ENCODE measurements around the gene MFAP2.
"Not testable (repeated sequence)": the region's sequence is repeated elsewhere in the genome, so short reads cannot be mapped to it uniquely, and the experiment has no call there.

Gene MFAP2

DNA sequence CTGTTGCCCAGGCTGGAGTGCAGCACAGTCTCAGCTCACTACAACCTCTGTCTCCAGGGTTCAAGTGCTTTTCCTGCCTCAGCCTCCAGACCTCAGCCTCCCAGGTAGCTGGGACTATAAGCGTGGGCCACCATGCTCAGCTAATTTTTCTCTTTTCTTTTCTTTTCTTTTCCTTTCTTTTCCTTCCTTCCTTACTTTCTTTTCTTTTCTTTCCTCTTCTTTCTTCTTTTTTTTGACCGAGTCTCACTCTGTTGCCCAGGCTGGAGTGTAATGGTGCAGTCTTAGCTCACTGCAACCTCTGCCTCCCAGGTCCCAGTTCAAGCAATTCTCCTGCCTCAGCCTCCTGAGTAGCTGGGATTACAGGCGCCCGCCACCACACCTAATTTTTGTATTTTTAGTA, 16.3 kb downstream of the MFAP2 start:
- not testable (repeated sequence) for DNase-seq (ENCODE audit: low read depth in 4 of 4, low spot score in 1 of 4)

DNA sequence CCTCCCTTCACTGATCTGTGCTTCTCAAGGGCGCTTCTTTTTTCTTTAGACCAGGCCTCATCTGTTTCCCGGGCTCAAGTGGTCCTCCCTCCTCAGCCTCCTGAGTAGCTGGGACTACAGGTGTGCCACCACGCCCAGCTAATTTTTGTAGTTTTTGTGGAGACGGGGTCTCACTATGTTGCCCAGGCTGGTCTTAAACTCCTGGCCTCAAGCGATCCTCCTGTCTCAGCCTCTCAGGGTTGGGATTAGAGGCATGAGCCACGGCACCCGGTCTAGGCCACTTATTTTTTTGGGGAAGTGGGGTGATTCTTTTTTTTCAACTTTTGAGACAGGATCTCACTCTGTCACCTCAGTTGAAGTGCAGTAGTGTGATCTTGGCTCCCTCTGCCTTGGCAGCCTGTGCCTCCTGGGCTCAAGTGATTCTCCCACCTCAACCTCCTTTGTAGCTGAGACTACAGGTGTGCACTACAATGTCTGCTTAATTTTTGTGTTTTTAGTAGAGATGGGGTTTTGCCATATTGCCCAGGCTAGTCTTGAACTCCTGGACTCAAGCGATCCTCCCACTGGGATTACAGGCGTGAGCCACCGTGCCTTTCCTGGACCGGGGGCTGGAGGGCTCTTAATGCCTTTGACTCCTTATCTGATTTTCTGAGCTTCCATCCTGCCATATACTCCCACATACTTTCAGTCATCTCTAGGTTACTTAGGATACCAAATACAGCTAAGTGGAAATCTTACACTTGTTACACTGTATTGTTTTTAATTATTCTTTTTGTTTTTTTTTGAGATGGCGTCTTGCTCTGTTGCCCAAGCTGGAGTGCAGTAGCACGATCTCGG, 18.9 kb downstream of the MFAP2 start:
- no peak for DNase-seq (ENCODE audit: low read depth in 4 of 4, low spot score in 1 of 4)

DNA sequence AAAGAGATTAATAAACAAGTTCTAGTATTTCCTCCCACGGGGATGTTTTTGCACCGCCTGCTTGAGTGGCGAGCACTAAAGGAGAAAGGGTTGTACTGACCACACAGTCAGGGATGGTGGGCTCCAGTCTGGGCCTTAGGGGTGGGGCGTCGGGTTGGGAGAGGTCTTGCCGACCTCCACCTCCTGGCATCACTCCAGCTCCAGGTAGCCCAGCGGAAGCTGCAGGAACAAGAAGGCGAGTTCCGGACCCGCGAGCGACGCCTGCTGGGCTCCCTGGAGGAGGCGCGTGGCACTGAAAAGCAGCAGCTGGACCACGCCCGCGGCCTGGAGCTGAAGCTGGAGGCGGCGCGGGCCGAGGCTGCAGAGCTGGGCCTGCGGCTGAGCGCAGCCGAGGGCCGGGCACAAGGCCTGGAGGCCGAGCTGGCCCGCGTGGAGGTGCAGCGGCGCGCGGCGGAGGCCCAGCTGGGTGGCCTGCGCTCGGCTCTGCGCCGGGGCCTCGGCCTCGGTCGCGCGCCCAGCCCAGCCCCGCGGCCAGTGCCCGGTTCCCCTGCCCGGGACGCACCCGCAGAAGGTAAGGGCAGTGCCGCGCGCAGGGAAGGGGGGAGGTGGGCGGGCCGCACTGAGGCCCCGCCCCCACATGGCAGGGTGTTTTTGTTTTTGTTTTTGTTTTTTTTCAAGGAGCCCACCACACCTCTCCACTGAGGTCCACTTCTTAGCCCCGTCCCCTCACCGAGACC, 19.7 kb downstream of the MFAP2 start:
- peak; percentile 56 to 83 (median 69) for DNase-seq (ENCODE audit: low read depth in 4 of 4, low spot score in 1 of 4)

DNA sequence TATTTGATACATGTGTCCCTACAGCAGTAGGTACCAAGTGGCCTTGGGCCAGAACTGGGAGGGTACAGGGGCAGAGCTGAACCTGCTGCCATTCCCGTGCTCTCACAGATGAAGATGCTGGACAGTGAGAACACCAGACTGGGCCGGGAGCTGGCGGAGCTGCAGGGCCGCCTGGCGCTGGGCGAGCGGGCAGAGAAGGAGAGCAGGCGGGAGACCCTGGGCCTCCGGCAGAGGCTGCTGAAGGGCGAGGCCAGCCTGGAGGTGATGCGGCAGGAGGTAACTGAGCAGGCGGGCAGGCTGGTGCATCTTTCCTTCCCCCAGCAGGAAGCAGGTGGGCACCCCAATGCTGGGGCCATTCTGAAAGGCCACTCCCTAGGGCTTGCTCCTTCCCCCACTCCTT, 21.9 kb downstream of the MFAP2 start:
- no peak for DNase-seq (ENCODE audit: low read depth in 4 of 4, low spot score in 1 of 4)

DNA sequence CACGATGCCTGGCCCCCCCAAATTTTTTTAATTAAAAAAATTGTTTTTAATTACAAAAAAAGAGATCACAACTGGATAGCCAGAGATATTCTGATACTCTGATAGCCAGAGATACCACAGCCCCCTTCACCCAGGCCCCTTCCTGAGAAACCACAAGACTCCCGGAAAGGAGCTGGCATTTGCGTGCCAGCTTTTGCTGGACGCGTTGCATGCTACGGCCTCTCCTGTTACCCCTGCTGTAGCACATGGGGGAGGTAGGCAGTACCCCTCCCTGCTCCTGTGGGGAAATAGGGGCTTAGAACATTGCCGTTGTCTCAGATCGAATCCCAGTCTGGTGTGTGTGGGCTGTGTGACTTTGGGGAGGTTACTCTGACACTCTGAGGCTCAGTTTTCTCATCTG, 22.7 kb downstream of the MFAP2 start:
- DNase-seq (ENCODE audit: low read depth in 4 of 4, low spot score in 1 of 4) = no peak

DNA sequence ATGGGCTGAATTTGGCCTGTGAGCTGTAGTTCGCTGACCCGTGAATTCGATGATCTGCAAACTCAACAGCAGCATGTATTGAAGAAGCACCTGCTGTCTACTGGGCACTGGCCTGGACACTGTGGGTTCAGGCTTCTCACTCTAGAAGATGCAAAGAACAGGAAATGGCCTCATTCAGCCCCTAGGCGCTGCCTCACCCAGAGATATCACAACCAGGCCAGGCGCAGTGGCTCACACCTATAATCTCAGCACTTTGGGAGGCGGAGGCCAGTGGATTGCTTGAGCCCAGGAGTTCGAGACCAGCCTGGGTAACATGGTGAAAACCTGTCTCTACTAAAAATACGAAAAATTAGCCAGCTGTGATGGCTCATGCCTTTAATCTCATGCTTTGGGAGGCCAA, 23.6 kb downstream of the MFAP2 start:
- no peak for DNase-seq (ENCODE audit: low read depth in 4 of 4, low spot score in 1 of 4)

DNA sequence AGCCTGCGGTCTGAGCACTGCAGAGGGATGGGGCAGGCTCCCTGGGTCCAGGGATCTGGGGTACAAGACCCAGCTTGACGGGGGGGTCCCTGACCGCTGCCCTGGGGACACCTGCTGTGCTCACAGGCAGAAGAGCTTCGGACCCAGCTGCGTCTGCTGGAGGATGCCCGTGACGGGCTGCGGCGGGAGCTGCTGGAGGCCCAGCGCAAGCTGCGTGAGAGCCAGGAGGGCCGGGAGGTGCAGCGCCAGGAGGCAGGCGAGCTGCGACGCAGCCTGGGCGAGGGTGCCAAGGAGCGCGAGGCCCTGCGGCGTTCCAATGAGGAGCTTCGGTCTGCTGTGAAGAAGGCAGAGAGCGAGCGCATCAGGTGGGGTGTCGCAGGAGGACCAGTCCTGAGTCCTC, 25.2 kb downstream of the MFAP2 start:
- no peak for DNase-seq (ENCODE audit: low read depth in 4 of 4, low spot score in 1 of 4)

DNA sequence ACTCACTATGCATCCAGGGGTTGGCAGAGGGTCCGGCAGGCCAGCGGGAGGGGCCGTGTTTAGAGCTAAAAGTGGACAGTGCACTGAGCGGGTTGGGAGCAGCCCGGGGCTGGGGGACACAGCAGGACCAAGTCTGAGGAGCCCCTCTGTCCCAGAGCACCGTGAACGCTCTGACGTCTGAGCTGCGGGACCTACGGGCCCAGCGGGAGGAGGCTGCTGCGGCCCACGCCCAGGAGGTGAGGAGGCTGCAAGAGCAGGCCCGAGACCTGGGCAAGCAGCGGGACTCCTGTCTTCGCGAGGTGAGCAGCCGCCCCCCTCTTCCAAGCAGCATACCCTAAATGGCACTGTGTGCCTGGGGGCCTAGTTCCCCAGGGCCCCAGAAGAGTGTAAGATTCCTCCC, 25.8 kb downstream of the MFAP2 start:
- DNase-seq (ENCODE audit: low read depth in 4 of 4, low spot score in 1 of 4) = no peak

DNA sequence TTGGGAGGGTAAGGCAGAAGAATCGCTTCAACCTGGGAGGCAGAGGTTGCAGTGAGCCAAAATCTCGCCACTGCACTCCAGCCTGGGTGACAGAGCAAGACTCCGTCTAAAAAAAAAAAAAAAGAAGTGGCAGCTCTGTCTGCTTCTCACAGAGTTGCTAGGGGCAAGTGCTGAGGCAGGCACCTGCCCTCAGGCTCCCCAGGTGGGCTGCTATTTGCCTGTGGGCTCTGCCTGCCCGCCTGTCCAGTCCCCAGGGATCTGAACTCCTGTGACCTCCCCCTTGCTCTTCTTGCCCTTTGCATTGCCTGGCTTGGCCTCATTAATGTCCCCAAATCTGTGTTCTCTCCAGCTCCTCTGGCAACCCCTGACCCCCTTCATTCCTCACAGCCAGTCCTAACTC, 28.0 kb downstream of the MFAP2 start:
- DNase-seq (ENCODE audit: low read depth in 4 of 4, low spot score in 1 of 4) = not testable (repeated sequence)

DNA sequence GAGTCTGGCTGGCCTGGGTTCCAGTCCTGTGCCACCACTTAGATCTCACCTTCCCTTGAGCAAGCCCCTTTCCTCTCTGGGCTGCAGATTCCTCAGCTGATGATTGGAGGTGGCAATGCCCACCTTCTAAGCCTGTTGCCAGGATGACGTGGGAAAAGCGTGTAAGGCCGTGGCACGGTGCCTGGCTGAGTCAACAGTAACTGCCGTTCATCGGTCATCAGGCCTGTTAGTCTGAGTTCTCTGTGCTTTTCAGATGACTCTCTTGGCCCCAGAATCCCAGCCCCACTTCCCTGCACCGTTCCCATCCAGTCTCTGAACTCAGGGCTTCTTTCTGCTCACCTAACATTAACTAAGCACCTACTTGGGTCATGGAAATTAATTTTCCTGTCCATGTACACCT, 31.4 kb downstream of the MFAP2 start:
- not testable (repeated sequence) for DNase-seq (ENCODE audit: low read depth in 4 of 4, low spot score in 1 of 4)

DNA sequence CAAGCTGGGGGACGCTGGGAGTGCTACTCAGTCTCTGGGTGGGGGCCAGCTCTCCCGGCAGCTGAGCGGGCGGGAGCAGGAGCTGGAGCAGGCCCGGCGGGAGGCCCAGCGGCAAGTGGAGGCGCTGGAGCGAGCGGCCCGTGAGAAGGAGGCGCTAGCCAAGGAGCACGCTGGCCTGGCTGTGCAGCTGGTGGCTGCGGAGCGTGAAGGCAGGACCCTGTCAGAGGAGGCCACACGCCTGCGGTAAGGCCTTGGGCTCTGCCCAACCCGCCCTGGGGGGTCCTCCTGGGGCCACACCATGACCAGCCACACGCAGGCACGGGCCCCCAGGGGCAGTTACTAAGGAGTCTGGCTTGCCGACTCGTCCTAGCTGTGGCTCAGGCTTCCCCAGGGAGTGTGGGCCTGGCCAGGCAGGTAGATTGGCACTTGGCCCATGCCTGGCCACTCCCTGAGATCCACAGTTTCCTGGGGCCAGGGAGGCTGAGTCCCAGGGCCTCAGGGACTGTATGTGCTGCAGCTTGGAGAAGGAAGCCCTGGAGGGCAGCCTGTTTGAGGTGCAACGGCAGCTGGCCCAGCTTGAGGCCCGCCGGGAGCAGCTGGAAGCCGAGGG, 32.0 kb downstream of the MFAP2 start:
- not testable (repeated sequence) for DNase-seq (ENCODE audit: low read depth in 4 of 4, low spot score in 1 of 4)

DNA sequence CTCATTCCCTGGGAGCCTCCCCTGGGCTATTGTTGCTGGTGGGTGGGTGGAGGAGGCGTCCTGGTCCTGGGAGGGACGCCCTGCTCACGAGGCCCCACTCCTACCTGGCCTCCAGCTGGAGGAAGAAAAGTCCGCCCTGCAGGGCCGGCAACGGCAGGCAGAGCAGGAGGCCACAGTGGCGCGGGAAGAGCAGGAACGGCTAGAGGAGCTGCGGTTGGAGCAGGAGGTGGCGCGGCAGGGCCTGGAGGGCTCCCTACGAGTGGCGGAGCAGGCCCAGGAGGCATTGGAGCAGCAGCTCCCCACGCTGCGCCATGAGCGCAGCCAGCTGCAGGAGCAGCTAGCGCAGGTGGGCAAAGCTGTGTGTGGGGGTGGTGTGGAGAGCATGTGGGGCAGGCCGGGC, 33.8 kb downstream of the MFAP2 start:
- DNase-seq (ENCODE audit: low read depth in 4 of 4, low spot score in 1 of 4) = no peak

DNA sequence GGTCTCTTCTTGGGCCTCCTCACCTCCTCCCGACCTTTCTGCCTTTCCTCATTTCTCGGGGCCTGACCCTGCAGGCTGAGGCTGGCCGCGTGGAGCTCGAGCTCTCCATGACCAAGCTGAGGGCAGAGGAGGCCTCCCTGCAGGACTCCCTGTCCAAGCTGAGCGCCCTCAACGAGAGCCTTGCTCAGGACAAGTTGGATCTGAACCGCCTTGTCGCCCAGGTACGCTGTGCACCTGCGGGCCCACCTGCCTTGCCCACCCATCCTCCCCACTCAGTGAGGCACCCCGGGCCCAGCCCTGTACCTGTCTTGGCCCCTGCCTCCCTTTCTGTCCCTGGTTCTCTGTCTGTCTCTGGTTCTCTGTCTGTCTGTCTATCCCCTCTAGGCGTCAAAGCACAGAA, 34.2 kb downstream of the MFAP2 start:
- DNase-seq (ENCODE audit: low read depth in 4 of 4, low spot score in 1 of 4) = not testable (repeated sequence)

DNA sequence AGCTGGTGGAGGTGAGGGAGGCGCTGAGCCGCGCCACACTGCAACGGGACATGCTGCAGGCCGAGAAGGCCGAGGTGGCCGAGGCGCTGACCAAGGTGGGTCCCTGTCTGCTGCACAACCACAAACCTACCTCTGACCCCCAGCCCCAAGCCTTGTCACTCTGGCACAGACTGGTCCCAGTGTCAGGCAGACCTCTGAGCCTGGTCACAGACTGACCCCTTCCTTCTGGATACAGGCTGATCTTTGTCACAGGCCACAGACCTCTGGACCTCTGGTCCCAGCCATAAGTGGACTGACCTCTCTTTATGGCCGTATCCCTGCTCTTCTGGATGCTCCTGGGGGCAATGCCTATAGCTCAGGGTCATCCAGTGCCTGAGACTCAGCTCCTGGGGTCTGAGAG, 34.9 kb downstream of the MFAP2 start:
- not testable (repeated sequence) for DNase-seq (ENCODE audit: low read depth in 4 of 4, low spot score in 1 of 4)

DNA sequence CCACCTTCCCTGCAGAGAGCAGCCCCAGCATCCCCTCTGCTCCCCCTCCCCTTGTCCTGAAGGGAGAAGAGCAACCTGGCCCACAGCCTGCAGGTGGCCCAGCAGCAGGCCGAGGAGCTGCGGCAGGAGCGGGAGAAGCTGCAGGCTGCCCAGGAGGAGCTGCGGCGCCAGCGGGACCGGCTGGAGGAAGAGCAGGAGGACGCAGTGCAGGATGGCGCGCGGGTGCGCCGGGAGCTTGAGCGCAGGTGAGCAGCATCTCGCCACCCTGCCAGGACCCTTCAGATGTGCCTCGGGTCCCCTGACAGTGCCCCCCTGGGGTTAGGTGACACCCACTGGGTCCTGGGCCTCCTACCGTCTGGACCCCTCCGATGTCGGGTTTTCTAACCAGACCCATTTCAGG, 36.4 kb downstream of the MFAP2 start:
- no peak for DNase-seq (ENCODE audit: low read depth in 4 of 4, low spot score in 1 of 4)

DNA sequence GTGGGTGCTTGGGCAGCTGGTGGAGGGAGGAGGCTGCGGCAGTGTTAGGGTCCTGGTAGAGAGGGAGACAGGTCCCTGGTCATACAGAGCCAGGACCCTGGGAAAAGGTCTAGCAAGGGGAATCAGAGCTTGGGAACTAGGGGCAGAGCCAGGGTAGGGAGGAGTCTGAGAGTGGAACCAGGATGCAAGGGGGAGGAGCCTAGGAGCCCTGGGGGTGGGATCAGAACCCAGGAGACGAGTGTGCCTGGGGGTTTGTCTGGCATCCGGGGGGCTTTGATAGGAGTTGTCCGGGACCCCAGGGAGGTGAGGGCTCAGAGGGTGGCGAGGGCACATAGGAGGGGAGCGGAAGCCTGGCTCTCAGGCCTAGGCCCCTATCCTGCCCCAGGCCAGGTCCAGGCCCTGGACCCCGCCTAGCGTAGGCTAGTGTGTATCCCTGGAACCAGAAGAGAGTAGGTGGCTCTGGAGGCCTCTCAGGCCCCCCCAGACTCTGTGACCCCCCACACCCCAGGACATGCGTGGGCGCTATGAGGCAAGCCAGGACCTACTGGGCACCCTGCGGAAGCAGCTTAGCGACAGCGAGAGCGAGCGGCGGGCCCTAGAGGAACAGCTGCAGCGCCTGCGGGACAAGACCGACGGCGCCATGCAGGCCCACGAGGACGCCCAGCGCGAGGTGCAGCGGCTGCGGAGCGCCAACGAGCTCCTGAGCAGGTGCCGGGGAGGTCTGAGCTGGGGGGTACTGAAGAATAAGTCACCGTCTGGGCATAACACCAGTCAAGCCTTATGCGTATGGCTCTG, 40.8 kb downstream of the MFAP2 start:
- not testable (repeated sequence) for DNase-seq (ENCODE audit: low read depth in 4 of 4, low spot score in 1 of 4)

DNA sequence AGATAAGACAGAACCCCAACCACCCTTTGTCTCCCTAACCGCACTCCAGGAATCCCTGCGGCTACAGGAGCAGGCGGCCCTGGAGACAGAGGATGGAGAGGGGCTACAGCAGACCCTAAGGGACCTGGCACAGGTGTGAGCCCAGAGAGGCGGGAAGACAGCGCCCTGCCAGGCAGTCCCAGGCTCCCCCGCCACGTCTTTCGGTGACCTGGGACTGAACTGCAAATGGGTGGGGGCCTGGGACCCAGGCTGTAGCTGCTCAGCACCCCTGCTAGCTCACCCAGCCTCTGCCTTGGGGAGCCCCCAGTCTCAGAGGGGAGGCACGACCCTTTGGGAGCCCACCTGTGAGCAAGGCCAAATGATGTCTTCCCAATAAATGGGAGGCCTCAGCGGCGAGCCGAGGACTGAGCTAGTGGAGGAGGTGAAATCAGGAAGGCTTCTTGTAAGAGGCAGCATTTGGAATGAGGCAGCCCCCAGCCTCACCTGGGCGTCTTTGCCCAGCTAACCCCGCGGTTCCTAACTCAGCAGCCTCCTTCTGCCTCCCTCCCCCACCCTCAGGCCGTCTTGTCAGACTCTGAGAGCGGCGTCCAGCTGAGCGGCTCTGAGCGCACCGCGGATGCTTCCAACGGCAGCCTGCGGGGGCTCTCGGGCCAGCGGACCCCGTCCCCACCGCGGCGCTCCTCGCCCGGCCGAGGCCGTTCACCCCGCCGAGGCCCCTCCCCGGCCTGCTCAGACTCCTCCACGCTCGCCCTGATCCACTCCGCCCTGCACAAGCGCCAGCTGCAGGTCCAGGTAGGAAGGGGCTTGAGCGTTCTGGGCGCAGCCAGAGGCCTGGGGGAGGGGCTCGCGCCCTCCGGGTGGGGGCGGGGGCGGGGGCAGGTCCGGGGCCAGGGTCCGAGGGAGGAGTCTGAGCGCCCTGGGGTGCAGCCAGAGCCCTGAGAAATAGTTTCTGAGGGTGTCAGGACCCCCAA, 41.8 kb downstream of the MFAP2 start:
- no peak for DNase-seq (ENCODE audit: low read depth in 4 of 4, low spot score in 1 of 4)

DNA sequence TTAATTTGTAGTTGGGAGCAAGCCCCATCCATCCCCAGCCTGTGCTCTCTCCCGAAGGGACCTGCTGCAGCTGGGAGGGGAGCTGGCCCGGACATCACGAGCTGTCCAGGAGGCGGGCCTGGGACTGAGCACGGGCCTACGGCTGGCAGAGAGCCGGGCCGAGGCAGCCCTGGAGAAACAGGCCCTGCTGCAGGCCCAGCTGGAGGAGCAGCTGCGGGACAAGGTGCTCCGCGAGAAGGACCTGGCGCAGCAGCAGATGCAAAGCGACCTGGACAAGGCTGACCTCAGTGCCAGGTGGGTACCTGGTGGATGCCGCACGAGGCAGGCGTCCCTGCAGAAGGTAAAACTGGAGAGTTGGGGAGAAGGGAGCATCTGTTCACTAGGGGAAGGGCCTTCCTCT, 43.8 kb downstream of the MFAP2 start:
- DNase-seq (ENCODE audit: low read depth in 4 of 4, low spot score in 1 of 4) = not testable (repeated sequence)

DNA sequence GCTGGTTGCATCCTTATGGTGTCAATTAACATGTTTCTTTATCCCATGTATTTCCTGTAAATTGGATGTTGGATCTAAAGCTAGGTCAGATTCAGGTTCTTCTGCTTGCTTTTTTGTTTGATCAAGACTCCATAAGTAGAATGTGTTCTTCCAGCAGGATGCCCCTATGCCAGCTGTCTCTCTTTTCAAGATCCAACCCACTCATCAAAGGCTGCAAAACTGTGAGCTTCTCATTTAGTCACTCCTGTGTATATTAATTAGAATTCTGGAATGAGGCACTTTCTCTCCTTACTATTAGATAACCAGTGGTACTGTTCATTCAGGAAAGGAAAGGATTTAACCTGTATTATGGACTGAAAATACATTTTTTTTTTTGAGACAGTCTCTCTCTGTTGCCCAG, 46.5 kb downstream of the MFAP2 start:
- not testable (repeated sequence) for DNase-seq (ENCODE audit: low read depth in 4 of 4, low spot score in 1 of 4)
